Ectodermal cell (in vitro differentiated cells): ENCODE measurements around the gene PTPN22.

Experiments used
- H3K27ac ChIP-seq: 2 replicates; pipeline ENCODE4 v1.7.0; 2013; ENCODE audit warnings: mild to moderate bottlenecking, low read depth, low read length; ENCODE audit not compliant: insufficient read depth, poor library complexity, severe bottlenecking
- H3K27me3 ChIP-seq: 2 replicates; pipeline ENCODE4 v1.7.0; 2013; ENCODE audit warnings: mild to moderate bottlenecking, low read length; ENCODE audit not compliant: insufficient read depth, control insufficient read depth, poor library complexity, severe bottlenecking
- H3K36me3 ChIP-seq: one replicate; pipeline ENCODE4 v1.7.0; 2013; ENCODE audit warnings: low read length; ENCODE audit not compliant: control insufficient read depth, insufficient read depth
- H3K4me1 ChIP-seq: one replicate; pipeline ENCODE4 v1.7.0; 2013; ENCODE audit warnings: low read length; ENCODE audit not compliant: control insufficient read depth, insufficient read depth
- H3K4me3 ChIP-seq: 2 replicates; pipeline ENCODE4 v1.7.0; 2013; ENCODE audit warnings: low read depth, low read length, control low read depth; ENCODE audit not compliant: insufficient read depth
- H3K9me3 ChIP-seq: 2 replicates; pipeline ENCODE4 v1.7.0; 2013; ENCODE audit warnings: mild to moderate bottlenecking, low read length, moderate library complexity; ENCODE audit not compliant: control insufficient read depth
- WGBS, 2 experiments: methylation state at CpG; one replicate each; pipeline ENCODE4 v1.1.7; 2013; ENCODE audit warnings: missing lambda C conversion rate in 2 of 2; 5-methylcytosine and 5-hydroxymethylcytosine counted together

The PTPN22 gene

GRCh38 chr1:113802367-113803007 is 69.0 kb downstream of the PTPN22 start:
- H3K36me3 ChIP-seq: peaks cover 3% of the 10 kb centered on the region
- no peak overlapping the region for H3K27ac ChIP-seq
- H3K4me3 ChIP-seq: no peak overlapping the region
- no peaks in the 10 kb centered on the region for H3K27me3 ChIP-seq
- no peaks in the 10 kb centered on the region for H3K4me1 ChIP-seq
- WGBS, 2 experiments: 95 to 100% methylated on average over 3 of the region's 3 CpGs
- no peaks in the 10 kb centered on the region for H3K9me3 ChIP-seq

GRCh38 chr1:113800487-113800886 is 71.0 kb downstream of the PTPN22 start:
- H3K27ac ChIP-seq: no peak overlapping the region
- 93 to 95% methylated on average over 3 of the region's 3 CpGs for WGBS, 2 experiments

GRCh38 chr1:113797472-113797871 is 74.0 kb downstream of the PTPN22 start:
- peaks cover 6% of the 10 kb centered on the region for H3K36me3 ChIP-seq
- no peaks in the 10 kb centered on the region for H3K27me3 ChIP-seq
- no peaks in the 10 kb centered on the region for H3K4me1 ChIP-seq
- no peaks in the 10 kb centered on the region for H3K9me3 ChIP-seq
- H3K27ac ChIP-seq: no peak overlapping the region
- no peak overlapping the region for H3K4me3 ChIP-seq
- WGBS, 2 experiments: 86 to 98% methylated on average over 4 of the region's 4 CpGs

More at GRCh38 chr1:113800487-113800886, 71.0 kb downstream of the PTPN22 start:
- H3K4me1 ChIP-seq: no peaks in the 10 kb centered on the region
- peaks cover 6% of the 10 kb centered on the region for H3K36me3 ChIP-seq
- no peaks in the 10 kb centered on the region for H3K9me3 ChIP-seq
- H3K4me3 ChIP-seq: no peak overlapping the region
- H3K27me3 ChIP-seq: no peaks in the 10 kb centered on the region

GRCh38 chr1:113793878-113794834 is 77.4 kb downstream of the PTPN22 start:
- no peaks in the 10 kb centered on the region for H3K9me3 ChIP-seq
- H3K27me3 ChIP-seq: no peaks in the 10 kb centered on the region
- WGBS, 2 experiments: 95 to 96% methylated on average over 9 of the region's 9 CpGs
- no peak overlapping the region for H3K27ac ChIP-seq
- no peaks in the 10 kb centered on the region for H3K4me1 ChIP-seq
- H3K4me3 ChIP-seq: no peak overlapping the region
- H3K36me3 ChIP-seq: peaks cover 6% of the 10 kb centered on the region

GRCh38 chr1:113792986-113793385 is 78.5 kb downstream of the PTPN22 start:
- Histone ChIP-seq H3K36me3 (peaks cover 6% of the 10 kb centered on the region), H3K9me3 (no peaks in the 10 kb centered on the region), H3K27me3 (no peaks in the 10 kb centered on the region), H3K4me3 (no peak overlapping the region), H3K4me1 (no peaks in the 10 kb centered on the region), H3K27ac (no peak overlapping the region)
- 90 to 97% methylated on average over 1 of the region's 1 CpG for WGBS, 2 experiments

GRCh38 chr1:113792471-113792870 is 79.0 kb downstream of the PTPN22 start:
- H3K4me1 ChIP-seq: no peaks in the 10 kb centered on the region
- H3K9me3 ChIP-seq: no peaks in the 10 kb centered on the region
- peaks cover 3% of the 10 kb centered on the region for H3K36me3 ChIP-seq
- no peaks in the 10 kb centered on the region for H3K27me3 ChIP-seq
- H3K27ac ChIP-seq: no peak overlapping the region
- WGBS, 2 experiments: 95% methylated on average over 5 of the region's 5 CpGs
- H3K4me3 ChIP-seq: no peak overlapping the region

- 87 to 93% methylated on average over 2 to 3 of the region's 3 CpGs for WGBS, 2 experiments
- H3K27ac ChIP-seq: no peak overlapping the region
Measured at GRCh38 chr1:113788802-113789201, 82.7 kb downstream of the PTPN22 start.

GRCh38 chr1:113787663-113788062 is 83.8 kb downstream of the PTPN22 start:
- Histone ChIP-seq H3K9me3 (no peaks in the 10 kb centered on the region), H3K4me3 (no peak overlapping the region), H3K27me3 (no peaks in the 10 kb centered on the region), H3K36me3 (no peaks in the 10 kb centered on the region), H3K4me1 (no peaks in the 10 kb centered on the region), H3K27ac (no peak overlapping the region)
- 96% methylated on average over 3 of the region's 3 CpGs for WGBS, 2 experiments

More at GRCh38 chr1:113788802-113789201, 82.7 kb downstream of the PTPN22 start:
- no peaks in the 10 kb centered on the region for H3K36me3 ChIP-seq
- H3K9me3 ChIP-seq: no peaks in the 10 kb centered on the region
- H3K4me3 ChIP-seq: no peak overlapping the region
- H3K27me3 ChIP-seq: no peaks in the 10 kb centered on the region
- H3K4me1 ChIP-seq: no peaks in the 10 kb centered on the region

GRCh38 chr1:113786069-113786468 is 85.4 kb downstream of the PTPN22 start:
- Histone ChIP-seq H3K9me3 (no peaks in the 10 kb centered on the region), H3K27me3 (no peaks in the 10 kb centered on the region), H3K4me1 (no peaks in the 10 kb centered on the region), H3K4me3 (no peak overlapping the region), H3K27ac (no peak overlapping the region), H3K36me3 (no peaks in the 10 kb centered on the region)
- WGBS, 2 experiments: 67 to 92% methylated on average over 1 of the region's 1 CpG

GRCh38 chr1:113784104-113784779 is 87.3 kb downstream of the PTPN22 start:
- H3K27ac ChIP-seq: no peak overlapping the region
- H3K9me3 ChIP-seq: no peaks in the 10 kb centered on the region

More at GRCh38 chr1:113784104-113784779, 87.3 kb downstream of the PTPN22 start:
- H3K4me3 ChIP-seq: no peak overlapping the region
- H3K27me3 ChIP-seq: no peaks in the 10 kb centered on the region
- H3K4me1 ChIP-seq: no peaks in the 10 kb centered on the region
- H3K36me3 ChIP-seq: no peaks in the 10 kb centered on the region
- 93 to 95% methylated on average over 5 of the region's 5 CpGs for WGBS, 2 experiments
